Pons (tissue), 1 donor: ENCODE results near the gene SPG11.

ENCODE experiments used
- DNase-seq: peaks from one replicate; pipeline ENCODE4 v3.0.0-alpha.2; 2016; ENCODE audit warnings: low spot score

Gene SPG11

DNA sequence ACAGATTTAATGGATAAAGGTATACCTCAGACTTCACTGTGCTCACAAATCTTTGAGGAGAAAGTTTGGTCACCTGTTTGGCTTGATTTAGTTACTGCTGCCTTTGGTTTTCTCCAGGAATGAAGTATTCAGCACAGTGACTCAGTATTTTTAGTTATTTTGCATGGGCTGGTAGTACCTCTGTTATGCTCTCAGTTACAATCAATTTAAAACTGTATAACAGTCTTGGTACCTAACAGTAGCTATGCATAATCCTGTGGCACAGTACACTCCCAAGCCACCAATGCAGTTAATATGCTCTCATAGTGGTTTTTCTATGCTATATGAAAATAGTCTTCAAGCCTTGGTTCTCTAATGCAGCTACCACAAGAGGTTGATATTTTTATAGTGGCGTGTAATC, 138.4 kb downstream of the SPG11 start:
- DNase-seq: no peak

DNA sequence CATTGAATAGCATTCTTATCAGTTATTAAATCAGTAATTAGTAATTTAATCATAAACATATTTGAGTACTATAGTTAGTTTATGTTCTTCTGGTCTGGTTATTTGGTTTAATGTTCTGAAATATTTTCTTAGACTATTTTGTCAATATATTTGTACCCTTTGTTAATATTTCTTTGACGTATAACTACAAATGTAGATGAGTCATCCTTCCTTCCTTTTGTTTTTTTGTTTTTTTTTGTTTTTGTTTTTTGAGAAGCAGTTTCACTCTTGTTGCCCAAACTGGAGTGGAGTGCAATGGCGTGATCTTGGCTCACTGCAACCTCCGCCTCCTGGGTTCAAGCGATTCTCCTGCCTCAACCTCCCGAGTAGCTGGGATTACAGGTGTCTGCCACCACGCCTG, 143.9 kb downstream of the SPG11 start:
- no peak for DNase-seq

DNA sequence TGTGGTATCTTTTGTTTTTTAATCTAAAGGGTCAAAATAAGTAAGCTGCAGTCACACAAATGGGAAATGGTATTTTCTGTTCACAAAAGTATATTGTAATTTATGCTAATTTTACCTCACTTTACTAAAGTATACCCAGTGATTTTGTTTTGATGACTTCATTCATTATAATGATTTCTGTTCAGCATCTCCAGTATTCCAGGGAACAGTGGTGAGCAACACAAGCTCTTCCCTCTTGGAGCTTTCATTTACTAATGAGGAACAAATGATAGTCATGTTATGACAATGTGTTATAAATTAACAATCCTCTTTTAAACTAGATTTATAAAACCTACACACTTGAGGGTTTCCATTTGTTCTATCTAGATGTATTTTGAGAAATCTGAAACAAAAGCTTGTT, 147.0 kb downstream of the SPG11 start:
- no peak for DNase-seq
